IMR-90 (cell line): ENCODE data around the gene MLEC. TPM values are rescaled to one million over a fixed set of nuclear protein-coding genes. Genes with fewer than 3 reads are reported as not detected.

Experiments used
- ATAC-seq: fragments of 200-7000 bp; cut with Tn5 transposase; 2 replicates; pipeline ENCODE4 v1.9.1; 2020; ENCODE audit warnings: low read depth, mild to moderate bottlenecking, moderate library complexity
- BruUV-seq: library from RNA; stranded (reverse); fragments of 400-500 nt; replicated peaks from 2 replicates; lab custom pipeline; 2021; lab: Mats Ljungman, UMichigan
- CTCF ChIA-PET: fragments of 300-600 bp; formaldehyde crosslinking; extraction: SDS; loops from one replicate; lab custom pipeline; 2021; ENCODE audit warnings: antibody characterized with exemption; lab: Yijun Ruan, JAX
- POLR2A ChIA-PET: fragments of 300-600 bp; sonication (Branson Sonifier 250); formaldehyde crosslinking; loops from one replicate; lab custom pipeline; 2022; ENCODE audit warnings: antibody characterized with exemption; ENCODE audit not compliant: unreplicated experiment; lab: Charles Lee
- DNase-seq: peaks from one replicate; pipeline ENCODE4 v3.0.0; 2013
- H2AFZ ChIP-seq: replicated peaks from 2 replicates; pipeline ENCODE3; 2013; ENCODE audit warnings: low read length, mild to moderate bottlenecking; ENCODE audit not compliant: poor library complexity
- H2AK5ac ChIP-seq: 2 replicates; pipeline ENCODE4 v1.6.1; 2013; ENCODE audit warnings: low read depth, low read length, inconsistent platforms
- H2AK9ac ChIP-seq: replicated peaks from 2 replicates; pipeline ENCODE3; 2013; ENCODE audit warnings: mild to moderate bottlenecking, low read depth, low read length, moderate library complexity; ENCODE audit not compliant: poor library complexity
- H2BK120ac ChIP-seq: 2 replicates; pipeline ENCODE4 v1.6.1; 2013; ENCODE audit warnings: low read depth, low read length, inconsistent platforms
- H2BK15ac ChIP-seq: 3 replicates; pipeline ENCODE4 v1.6.1; 2013; ENCODE audit warnings: low read depth, low read length, inconsistent platforms
- H2BK20ac ChIP-seq: 2 replicates; pipeline ENCODE4 v1.6.1; 2013; ENCODE audit warnings: low read depth, mild to moderate bottlenecking, inconsistent platforms, low read length, moderate library complexity
- H2BK5ac ChIP-seq: 2 replicates; pipeline ENCODE4 v1.6.1; 2013; ENCODE audit warnings: mild to moderate bottlenecking, low read depth, low read length, inconsistent platforms; ENCODE audit not compliant: poor library complexity, severe bottlenecking
- H3K14ac ChIP-seq: replicated peaks from 2 replicates; pipeline ENCODE4 v1.6.1; 2013; ENCODE audit warnings: low read depth, low read length, inconsistent platforms
- H3K18ac ChIP-seq: 2 replicates; pipeline ENCODE4 v1.6.1; 2013; ENCODE audit warnings: low read depth, low read length, control low read depth
- H3K23ac ChIP-seq: 2 replicates; pipeline ENCODE4 v1.6.1; 2013; ENCODE audit warnings: low read depth, low read length, inconsistent platforms
- H3K27ac ChIP-seq: 2 replicates; pipeline ENCODE4 v1.5.1; 2013; ENCODE audit warnings: mild to moderate bottlenecking, control low read depth, low read length; ENCODE audit not compliant: insufficient read depth
- H3K27me3 ChIP-seq: 2 replicates; pipeline ENCODE4 v1.6.1; 2013; ENCODE audit warnings: low read length; ENCODE audit not compliant: control insufficient read depth, insufficient read depth
- H3K36me3 ChIP-seq: 2 replicates; pipeline ENCODE4 v1.6.1; 2013; ENCODE audit warnings: low read length, mixed read lengths; ENCODE audit not compliant: control insufficient read depth, insufficient read depth
- H3K4ac ChIP-seq: 2 replicates; pipeline ENCODE4 v1.6.1; 2013; ENCODE audit warnings: low read depth, low read length, inconsistent platforms
- H3K4me1 ChIP-seq: 2 replicates; pipeline ENCODE4 v1.6.1; 2013; ENCODE audit warnings: low read length, mixed read lengths; ENCODE audit not compliant: control insufficient read depth, insufficient read depth
- H3K4me2 ChIP-seq: 2 replicates; pipeline ENCODE4 v1.6.1; 2013; ENCODE audit warnings: low read depth, mild to moderate bottlenecking, control low read depth, low read length, moderate library complexity
- H3K4me3 ChIP-seq: 2 replicates; pipeline ENCODE4 v1.5.1; 2013; ENCODE audit warnings: low read depth, mild to moderate bottlenecking, control low read depth, low read length, moderate library complexity; ENCODE audit not compliant: insufficient read depth
- H3K56ac ChIP-seq: 2 replicates; pipeline ENCODE4 v1.6.1; 2013; ENCODE audit warnings: low read length, inconsistent platforms; ENCODE audit not compliant: insufficient read depth; ENCODE audit errors: extremely low read depth
- H3K79me1 ChIP-seq, 2 experiments: 2 replicates each; pipeline ENCODE4 v1.6.1; 2013; ENCODE audit warnings: low read length in 2 of 2, inconsistent platforms in 1 of 2, low read depth in 1 of 2
- H3K9ac ChIP-seq: 2 replicates; pipeline ENCODE4 v1.6.1; 2013; ENCODE audit warnings: low read depth, low read length, control low read depth
- H3K9me1 ChIP-seq: 2 replicates; pipeline ENCODE4 v1.6.1; 2013; ENCODE audit warnings: low read length, inconsistent platforms; ENCODE audit not compliant: insufficient read depth
- H3K9me3 ChIP-seq: 2 replicates; pipeline ENCODE4 v1.6.1; 2013; ENCODE audit warnings: low read length; ENCODE audit not compliant: control insufficient read depth, insufficient read depth
- H4K20me1 ChIP-seq: 2 replicates; pipeline ENCODE4 v1.6.1; 2013; ENCODE audit warnings: low read length, inconsistent platforms; ENCODE audit not compliant: insufficient read depth
- H4K5ac ChIP-seq: 2 replicates; pipeline ENCODE4 v1.6.1; 2013; ENCODE audit warnings: mild to moderate bottlenecking, low read depth, low read length, control low read depth
- H4K8ac ChIP-seq, 2 experiments: 2 replicates each; pipeline ENCODE4 v1.6.1; 2013; ENCODE audit warnings: low read depth in 2 of 2, low read length in 2 of 2, control low read depth in 1 of 2, inconsistent platforms in 1 of 2
- H4K91ac ChIP-seq: 2 replicates; pipeline ENCODE4 v1.6.1; 2013; ENCODE audit warnings: low read depth, low read length, inconsistent platforms; ENCODE audit not compliant: insufficient read depth
- RAD21 ChIP-seq: IDR thresholded peaks from 2 replicates; pipeline ENCODE4 v1.6.1; 2012; ENCODE audit warnings: low read length, improper control_type of control experiment
- USF2 ChIP-seq: fragments of 150-350 bp; IDR thresholded peaks from 2 replicates; pipeline ENCODE4 v1.6.1; 2017; ENCODE audit warnings: mild to moderate bottlenecking, antibody characterized with exemption, low read length, low read depth
- WGBS, 2 experiments: methylation state at CpG; one replicate each; pipeline versions ENCODE4 v1.1.5 to v1.1.7; 2013; ENCODE audit warnings: missing lambda C conversion rate in 2 of 2; ENCODE audit not compliant: insufficient read length in 1 of 2; ENCODE audit errors: extremely low coverage in 2 of 2; 5-methylcytosine and 5-hydroxymethylcytosine counted together
- dilution Hi-C: fragments of 300-500 bp; cut with HindIII; formaldehyde crosslinking; loops from one replicate; pipeline ENCODE4 v1.14.3; 2018; ENCODE audit warnings: low sequenced_read_pairs; ENCODE audit not compliant: unreplicated experiment
- in situ Hi-C: fragments of 300-500 bp; cut with MboI; formaldehyde crosslinking; loops from 3 replicates; pipeline ENCODE4 v1.14.3; 2019; ENCODE audit warnings: low sequenced_read_pairs, inconsistent platforms, mixed read lengths
- intact Hi-C: fragments of 100-400 bp; cut with micrococcal nuclease; formaldehyde crosslinking; loops from 2 replicates; pipeline ENCODE4 v1.10.0; 2022
- polyA plus RNA-seq, 3 experiments: library from polyadenylated mRNA; depleted of rRNA; stranded (reverse); fragments of >200 nt; gene quantifications; 2 replicates each; pipeline ENCODE4 v1.2.3, GENCODE V29; 2012; ENCODE audit warnings: low replicate concordance in 1 of 3
- total RNA-seq: library from RNA; depleted of rRNA; stranded (reverse); fragments of >200 nt; gene quantifications from 2 replicates; pipeline ENCODE4 v1.2.3, GENCODE V29; 2012

The MLEC gene
- total and polyA plus RNA-seq, 2 of the 4 experiments (the other 2 are of a cell fraction): 44.1 to 137 TPM

GRCh38 chr12:120668091-120668867 lies 18.7 kb upstream of the MLEC start:
- Histone ChIP-seq H2AK5ac (no peak overlapping the region), H3K27me3 (peaks cover 17% of the 10 kb centered on the region), H3K9me1 (no peaks in the 10 kb centered on the region), H3K4me2 (no peak overlapping the region), H3K14ac (no peak overlapping the region), H3K9ac (no peak overlapping the region), H3K36me3 (no peaks in the 10 kb centered on the region), H4K91ac (no peak overlapping the region), H3K27ac (no peak overlapping the region), H2BK120ac (no peak overlapping the region), H4K8ac (no peak overlapping the region), H2AFZ (no peak overlapping the region), H3K79me1 (no peaks in the 10 kb centered on the region), H4K20me1 (no peaks in the 10 kb centered on the region), H3K4ac (no peak overlapping the region), H3K18ac (no peak overlapping the region), H3K9me3 (no peaks in the 10 kb centered on the region), H2BK15ac (no peak overlapping the region), H3K56ac (no peak overlapping the region), H3K4me1 (no peaks in the 10 kb centered on the region), H4K5ac (no peak overlapping the region), H2AK9ac (no peak overlapping the region), H2BK5ac (no peak overlapping the region), H3K23ac (no peak overlapping the region), H3K4me3 (no peak overlapping the region), H2BK20ac (no peak overlapping the region)
- TF ChIP-seq RAD21 (no peak), USF2 (no peak)
- ChIA-PET POLR2A (no interaction called here), CTCF (interaction anchor here (1.0 kb wide), 1 partner anchor 20 kb away, joined by 4 read pairs; no protein-coding TSS in a partner anchor)
- no peak for ATAC-seq
- WGBS, 2 experiments: 82% methylated on average over 18 of the region's 20 CpGs; no CpG with 5 or more reads in 1 of the 2 experiments
- intact Hi-C loops (no loop called here), dilution Hi-C loops (no loop called here), in situ Hi-C loops (no loop called here)
- no peak for DNase-seq
- no TSS peak for BruUV-seq
